CD14-positive monocyte (primary cell): ENCODE measurements around the gene TXNRD2. TPM values are rescaled to one million over a fixed set of nuclear protein-coding genes. Genes with fewer than 3 reads are reported as not detected.

Experiments used
- DNase-seq, 3 donors: peaks; one replicate each; pipeline ENCODE4 v3.0.0-alpha.2; 2011 to 2022
- H2AFZ ChIP-seq: 2 replicates; pipeline ENCODE4 v1.6.0; 2012; ENCODE audit warnings: mild to moderate bottlenecking, low read depth, low read length, inconsistent platforms; ENCODE audit not compliant: insufficient read depth, poor library complexity, severe bottlenecking
- H3K27ac ChIP-seq, 2 donors: 1 replicate in 1 of 2; 2 replicates in 1 of 2; pipeline ENCODE4 v1.5.1; 2012 to 2013; ENCODE audit warnings: low read length in 2 of 2, control low read depth in 1 of 2, inconsistent platforms in 1 of 2, low read depth in 1 of 2, mild to moderate bottlenecking in 1 of 2
- H3K27me3 ChIP-seq, 2 donors: one replicate each; pipeline versions ENCODE4 v1.6.0 to v1.6.1; 2011 to 2013; ENCODE audit warnings: low read length in 2 of 2; ENCODE audit not compliant: control insufficient read depth in 2 of 2, insufficient read depth in 2 of 2
- H3K36me3 ChIP-seq, 2 donors: replicated peaks in 1 of 2; 1 replicate in 1 of 2; 2 replicates in 1 of 2; pipeline versions ENCODE4 v1.5.1 to v1.6.1; 2012 to 2013; ENCODE audit warnings: low read length in 2 of 2, control low read depth in 1 of 2, inconsistent platforms in 1 of 2, mild to moderate bottlenecking in 1 of 2; ENCODE audit not compliant: insufficient read depth in 2 of 2, control insufficient read depth in 1 of 2
- H3K4me1 ChIP-seq, 2 donors: 1 replicate in 1 of 2; 2 replicates in 1 of 2; pipeline versions ENCODE4 v1.5.1 to v1.6.1; 2012 to 2013; ENCODE audit warnings: low read length in 2 of 2, control low read depth in 1 of 2, inconsistent platforms in 1 of 2, mild to moderate bottlenecking in 1 of 2, moderate library complexity in 1 of 2; ENCODE audit not compliant: insufficient read depth in 2 of 2, control insufficient read depth in 1 of 2
- H3K4me2 ChIP-seq: replicated peaks from 2 replicates; pipeline ENCODE3; 2012; ENCODE audit warnings: low read length, moderate library complexity, mild to moderate bottlenecking; ENCODE audit not compliant: poor library complexity, severe bottlenecking; ENCODE audit errors: extremely low read depth
- H3K4me3 ChIP-seq, 3 experiments: fragments of 200-600 bp in 1 of 3; sonication (generic) in 1 of 3; replicated peaks in 1 of 3; 1 replicate in 2 of 3; 2 replicates in 1 of 3; pipeline ENCODE4 v1.5.1; 2011 to 2013; ENCODE audit warnings: low read length in 3 of 3, mild to moderate bottlenecking in 3 of 3, control low read depth in 2 of 3, low read depth in 2 of 3, inconsistent platforms in 1 of 3, moderate library complexity in 1 of 3
- H3K79me2 ChIP-seq: 2 replicates; pipeline ENCODE4 v1.6.0; 2012; ENCODE audit warnings: mild to moderate bottlenecking, control low read depth, inconsistent platforms, low read length, moderate library complexity; ENCODE audit not compliant: insufficient read depth
- H3K9ac ChIP-seq: 2 replicates; pipeline ENCODE4 v1.6.0; 2017; ENCODE audit warnings: low read length, mild to moderate bottlenecking; ENCODE audit not compliant: insufficient read depth, poor library complexity, severe bottlenecking
- H3K9me3 ChIP-seq, 2 donors: replicated peaks in 1 of 2; 1 replicate in 1 of 2; 2 replicates in 1 of 2; pipeline versions ENCODE4 v1.5.1 to v1.6.1; 2012 to 2013; ENCODE audit warnings: low read length in 2 of 2, control low read depth in 1 of 2; ENCODE audit not compliant: control insufficient read depth in 1 of 2, insufficient read depth in 1 of 2
- H4K20me1 ChIP-seq: 2 replicates; pipeline ENCODE4 v1.6.0; 2012; ENCODE audit warnings: mild to moderate bottlenecking, low read length, control low read depth, moderate library complexity; ENCODE audit not compliant: insufficient read depth
- H3K27ac Mint-ChIP-seq, 7 donors: one replicate each; pipeline ENCODE4 v1.8.0; 2020; ENCODE audit warnings: mild to moderate bottlenecking in 7 of 7, mixed read lengths in 7 of 7, moderate library complexity in 6 of 7, inconsistent platforms in 2 of 7
- H3K27me3 Mint-ChIP-seq, 3 donors: one replicate each; pipeline ENCODE4 v1.8.0; 2021 to 2022; ENCODE audit warnings: low read depth in 3 of 3, mild to moderate bottlenecking in 3 of 3, mixed read lengths in 3 of 3, moderate library complexity in 3 of 3, inconsistent platforms in 1 of 3
- H3K36me3 Mint-ChIP-seq, 2 donors: one replicate each; pipeline ENCODE4 v1.8.0; 2020; ENCODE audit warnings: mixed read lengths in 2 of 2, inconsistent platforms in 1 of 2, mild to moderate bottlenecking in 1 of 2
- H3K4me1 Mint-ChIP-seq: one replicate; pipeline ENCODE4 v1.8.0; 2020; ENCODE audit warnings: mild to moderate bottlenecking, mixed read lengths
- H3K4me3 Mint-ChIP-seq, 2 donors: one replicate each; pipeline ENCODE4 v1.8.0; 2020; ENCODE audit warnings: mild to moderate bottlenecking in 2 of 2, mixed read lengths in 2 of 2, moderate library complexity in 1 of 2
- H3K9me3 Mint-ChIP-seq, 7 donors: one replicate each; pipeline ENCODE4 v1.8.0; 2020 to 2022; ENCODE audit warnings: mixed read lengths in 7 of 7, mild to moderate bottlenecking in 6 of 7, moderate library complexity in 6 of 7, inconsistent platforms in 2 of 7
- WGBS: methylation state at CpG from one replicate; pipeline ENCODE4 v1.1.5; 2013; ENCODE audit warnings: missing lambda C conversion rate; ENCODE audit not compliant: insufficient coverage; 5-methylcytosine and 5-hydroxymethylcytosine counted together
- intact Hi-C, 2 donors: fragments of 100-400 bp; cut with micrococcal nuclease; formaldehyde crosslinking; loops; one replicate each; pipeline versions ENCODE4 v1.15.0 to v1.15.1; 2023
- polyA plus RNA-seq, 3 donors: library from polyadenylated mRNA; depleted of rRNA in 1 of 3; unstranded in 2 of 3; stranded (reverse) in 1 of 3; fragments of 300-500 nt in 2 of 3; fragments of >200 nt in 1 of 3; fragmentation: Illumina TruSeq in 2 of 3; gene quantifications; 1 replicate in 2 of 3; 2 replicates in 1 of 3; pipeline ENCODE4 v1.2.3, GENCODE V29; 2012 to 2021
- TF ChIP-seq, protein P1 (sequence below): fragments of 200-600 bp; IDR thresholded peaks from one replicate; pipeline ENCODE4 v1.8.0; 2022; ENCODE audit warnings: antibody characterized with exemption, mild to moderate bottlenecking

Gene TXNRD2
- polyA plus RNA-seq, 3 donors, result 24.9 to 54.9 (median 30.8) TPM

DNA sequence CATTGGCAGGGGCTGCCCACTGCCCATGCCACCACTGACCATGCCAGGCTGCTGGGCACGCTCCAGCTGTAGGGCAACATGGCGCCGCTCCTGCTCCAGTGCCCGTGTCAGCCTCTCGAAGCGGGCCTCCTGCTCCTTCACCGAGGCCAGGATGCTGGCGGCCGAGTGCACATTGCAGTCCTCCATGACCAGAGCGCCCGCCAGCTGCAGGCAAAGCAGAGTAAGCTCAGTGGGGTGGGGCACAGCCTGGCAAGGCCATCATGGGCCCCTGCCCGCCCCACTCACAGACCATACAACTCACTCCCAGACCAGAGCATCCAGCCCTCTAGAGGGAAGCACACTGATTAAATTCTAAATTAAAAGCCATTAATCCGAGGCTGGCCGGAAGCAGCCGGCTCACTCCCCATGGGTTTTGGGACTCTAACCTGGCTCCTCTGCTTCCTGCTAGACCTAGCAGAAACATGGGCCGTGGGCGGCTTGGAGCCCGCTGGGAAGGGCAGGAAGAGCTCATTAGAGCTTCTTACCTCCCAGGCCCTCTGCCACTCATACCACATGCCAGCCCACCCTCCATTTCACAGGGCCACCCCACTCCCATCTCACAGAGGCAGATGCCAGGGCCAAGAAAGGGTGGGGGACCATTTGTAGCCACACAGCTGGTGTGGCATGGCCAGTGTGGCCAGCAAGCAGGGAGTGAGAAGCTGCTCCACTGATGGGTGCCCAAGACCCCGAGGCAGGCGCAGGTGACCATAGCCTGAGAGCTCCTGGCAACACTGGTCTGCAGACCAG, 49.2 kb upstream of the TXNRD2 start:
- DNase-seq, result no peak
- H3K27me3 ChIP-seq, result peaks cover 0 to 5% of the 10 kb centered on the region in 2 donors
- H3K4me3 Mint-ChIP-seq, result no peak overlapping the region
- no peak overlapping the region for H3K9ac ChIP-seq
- H3K4me3 ChIP-seq, result no peak overlapping the region
- H3K36me3 ChIP-seq, result no peaks in the 10 kb centered on the region
- TF ChIP-seq, protein P1, sequence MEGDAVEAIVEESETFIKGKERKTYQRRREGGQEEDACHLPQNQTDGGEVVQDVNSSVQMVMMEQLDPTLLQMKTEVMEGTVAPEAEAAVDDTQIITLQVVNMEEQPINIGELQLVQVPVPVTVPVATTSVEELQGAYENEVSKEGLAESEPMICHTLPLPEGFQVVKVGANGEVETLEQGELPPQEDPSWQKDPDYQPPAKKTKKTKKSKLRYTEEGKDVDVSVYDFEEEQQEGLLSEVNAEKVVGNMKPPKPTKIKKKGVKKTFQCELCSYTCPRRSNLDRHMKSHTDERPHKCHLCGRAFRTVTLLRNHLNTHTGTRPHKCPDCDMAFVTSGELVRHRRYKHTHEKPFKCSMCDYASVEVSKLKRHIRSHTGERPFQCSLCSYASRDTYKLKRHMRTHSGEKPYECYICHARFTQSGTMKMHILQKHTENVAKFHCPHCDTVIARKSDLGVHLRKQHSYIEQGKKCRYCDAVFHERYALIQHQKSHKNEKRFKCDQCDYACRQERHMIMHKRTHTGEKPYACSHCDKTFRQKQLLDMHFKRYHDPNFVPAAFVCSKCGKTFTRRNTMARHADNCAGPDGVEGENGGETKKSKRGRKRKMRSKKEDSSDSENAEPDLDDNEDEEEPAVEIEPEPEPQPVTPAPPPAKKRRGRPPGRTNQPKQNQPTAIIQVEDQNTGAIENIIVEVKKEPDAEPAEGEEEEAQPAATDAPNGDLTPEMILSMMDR, result no peak
- no peak overlapping the region for H2AFZ ChIP-seq
- no peaks in the 10 kb centered on the region for H3K36me3 Mint-ChIP-seq
- 97% methylated on average over 15 of the region's 20 CpGs for WGBS
- peaks cover 4% of the 10 kb centered on the region for H3K4me1 Mint-ChIP-seq
- no peaks in the 10 kb centered on the region for H4K20me1 ChIP-seq
- H3K4me2 ChIP-seq, result no peak overlapping the region
- H3K4me1 ChIP-seq, result peaks cover 8 to 11% of the 10 kb centered on the region in 2 donors
- no peaks in the 10 kb centered on the region for H3K9me3 ChIP-seq
- H3K27ac Mint-ChIP-seq, result no peak overlapping the region
- H3K79me2 ChIP-seq, result no peaks in the 10 kb centered on the region
- H3K9me3 Mint-ChIP-seq, result peaks cover 0 to 3% (median 0%) of the 10 kb centered on the region in 7 donors
- peaks cover 0 to 17% (median under 1%) of the 10 kb centered on the region in 3 donors for H3K27me3 Mint-ChIP-seq
- no peak overlapping the region for H3K27ac ChIP-seq
- intact Hi-C loops, result no loop called here

DNA sequence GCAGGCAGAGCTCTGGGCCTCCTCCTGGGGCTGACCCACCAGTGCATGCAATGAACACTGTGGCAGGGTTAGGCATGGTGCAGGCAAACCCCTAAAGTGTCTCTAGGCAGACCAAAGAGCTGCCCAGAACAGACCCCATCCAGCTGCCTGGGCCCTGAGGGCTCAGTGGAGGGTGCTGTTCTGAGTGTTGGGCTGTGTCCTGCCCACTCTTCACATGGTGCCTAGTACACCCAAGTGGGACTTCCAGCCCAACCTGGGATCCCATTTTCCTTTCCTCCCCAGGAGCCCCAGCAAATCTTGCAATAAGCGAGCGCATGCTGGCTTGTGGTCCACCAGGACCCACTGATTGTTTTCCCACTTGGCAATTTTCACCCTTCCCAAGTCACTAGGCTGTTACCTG, 48.6 kb upstream of the TXNRD2 start:
- H3K36me3 Mint-ChIP-seq, result no peaks in the 10 kb centered on the region
- H3K9ac ChIP-seq, result no peak overlapping the region
- intact Hi-C loops, result no loop called here
- no peaks in the 10 kb centered on the region for H3K79me2 ChIP-seq
- WGBS, result 59% methylated on average over 2 of the region's 2 CpGs
- no peak overlapping the region for H3K27ac ChIP-seq
- peaks cover 2 to 20% (median 7%) of the 10 kb centered on the region in 3 donors for H3K27me3 Mint-ChIP-seq
- peaks cover 4% of the 10 kb centered on the region for H3K4me1 Mint-ChIP-seq
- H3K27me3 ChIP-seq, result peaks cover 0 to 5% of the 10 kb centered on the region in 2 donors
- no peaks in the 10 kb centered on the region for H3K9me3 ChIP-seq
- no peaks in the 10 kb centered on the region for H3K36me3 ChIP-seq
- H4K20me1 ChIP-seq, result no peaks in the 10 kb centered on the region
- H3K4me3 Mint-ChIP-seq, result no peak overlapping the region
- H3K27ac Mint-ChIP-seq, result no peak overlapping the region
- peaks cover 8 to 11% of the 10 kb centered on the region in 2 donors for H3K4me1 ChIP-seq
- H2AFZ ChIP-seq, result no peak overlapping the region
- no peak overlapping the region for H3K4me3 ChIP-seq
- TF ChIP-seq, protein P1, result no peak
- no peak overlapping the region for H3K4me2 ChIP-seq
- DNase-seq, result no peak
- peaks cover 0 to 3% (median 0%) of the 10 kb centered on the region in 7 donors for H3K9me3 Mint-ChIP-seq
